Gastrocnemius medialis (tissue), 4 donors: Measurements from ENCODE around the gene DDX60.
A peak's percentile ranks its signal among the peaks of the same experiment; 100 is the strongest.

Experiments
- POLR2A ChIP-seq, 2 donors: fragments of 450-650 bp; IDR thresholded peaks; one replicate each; pipeline ENCODE4 v1.6.1; 2017; ENCODE audit warnings: antibody characterized with exemption in 2 of 2, mild to moderate bottlenecking in 2 of 2, moderate library complexity in 2 of 2
- TF ChIP-seq, protein P1 (sequence below), 5 experiments: fragments of 450-650 bp in 3 of 5; fragments of 200-600 bp in 2 of 5; sonication (generic) in 2 of 5; IDR thresholded peaks in 4 of 5; conservative IDR thresholded peaks in 1 of 5; 1 replicate in 4 of 5; 2 replicates in 1 of 5; pipeline ENCODE4 v1.5.1; 2016 to 2019; ENCODE audit warnings: antibody characterized with exemption in 5 of 5, mild to moderate bottlenecking in 3 of 5, moderate library complexity in 3 of 5

DNA sequence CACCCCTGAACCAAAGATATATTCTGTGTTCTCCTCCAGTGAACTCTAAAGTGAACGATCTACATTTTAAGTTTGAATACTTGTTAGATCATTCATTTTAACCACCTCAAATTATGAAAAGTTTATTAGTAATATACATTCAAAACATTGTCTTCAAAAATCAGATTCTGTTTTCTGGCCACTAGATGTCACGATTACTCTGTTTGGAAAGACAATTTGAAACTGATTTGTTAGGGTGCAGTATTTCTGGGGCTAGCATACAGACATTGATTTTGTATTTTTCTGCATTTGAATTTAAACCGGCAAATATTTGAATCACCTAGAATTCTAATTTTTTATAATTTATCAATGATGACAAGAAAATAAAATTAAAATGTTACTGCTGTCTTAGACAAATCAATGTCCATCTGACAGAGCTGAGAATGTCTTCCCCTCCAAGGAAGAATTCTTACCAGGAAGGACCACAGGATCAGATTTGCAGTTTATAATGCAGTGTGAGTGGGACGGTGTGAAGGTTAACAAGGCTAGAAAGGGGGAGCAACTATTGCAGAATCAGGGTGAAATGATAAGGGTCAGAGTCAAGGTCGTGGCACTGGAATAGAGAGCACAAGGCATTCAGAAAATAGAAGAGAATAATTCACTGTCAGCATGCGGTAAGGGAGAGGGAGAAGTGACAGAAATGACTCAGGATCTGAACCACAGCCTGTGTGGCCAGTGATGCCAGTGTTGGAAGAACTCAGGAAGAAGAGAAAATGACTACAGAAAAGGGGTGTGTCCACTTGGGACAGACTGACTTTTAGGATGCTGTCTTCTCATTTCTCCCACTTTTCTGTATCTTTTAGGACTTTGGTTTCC lies 134.6 kb downstream of the DDX60 start:
- TF ChIP-seq, protein P1, sequence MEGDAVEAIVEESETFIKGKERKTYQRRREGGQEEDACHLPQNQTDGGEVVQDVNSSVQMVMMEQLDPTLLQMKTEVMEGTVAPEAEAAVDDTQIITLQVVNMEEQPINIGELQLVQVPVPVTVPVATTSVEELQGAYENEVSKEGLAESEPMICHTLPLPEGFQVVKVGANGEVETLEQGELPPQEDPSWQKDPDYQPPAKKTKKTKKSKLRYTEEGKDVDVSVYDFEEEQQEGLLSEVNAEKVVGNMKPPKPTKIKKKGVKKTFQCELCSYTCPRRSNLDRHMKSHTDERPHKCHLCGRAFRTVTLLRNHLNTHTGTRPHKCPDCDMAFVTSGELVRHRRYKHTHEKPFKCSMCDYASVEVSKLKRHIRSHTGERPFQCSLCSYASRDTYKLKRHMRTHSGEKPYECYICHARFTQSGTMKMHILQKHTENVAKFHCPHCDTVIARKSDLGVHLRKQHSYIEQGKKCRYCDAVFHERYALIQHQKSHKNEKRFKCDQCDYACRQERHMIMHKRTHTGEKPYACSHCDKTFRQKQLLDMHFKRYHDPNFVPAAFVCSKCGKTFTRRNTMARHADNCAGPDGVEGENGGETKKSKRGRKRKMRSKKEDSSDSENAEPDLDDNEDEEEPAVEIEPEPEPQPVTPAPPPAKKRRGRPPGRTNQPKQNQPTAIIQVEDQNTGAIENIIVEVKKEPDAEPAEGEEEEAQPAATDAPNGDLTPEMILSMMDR (IDR thresholded peaks at IDR 0.05 in 4 of 5, conservative IDR thresholded peaks at IDR 0.05 in 1 of 5), result peak in 4 of 5 experiments; percentile 44 to 72 (median 65)
- no peak for TF ChIP-seq POLR2A (IDR thresholded peaks at IDR 0.05)
